HG02870 (cell line): Measurements from ENCODE around the gene ZNF398.

ENCODE experiments used
- ATAC-seq: cut with Tn5 transposase; IDR thresholded peaks from one replicate; pipeline ENCODE4 v1.9.1; 2021; ENCODE audit warnings: mild to moderate bottlenecking, moderate library complexity; ENCODE audit not compliant: unreplicated experiment

Gene ZNF398

DNA sequence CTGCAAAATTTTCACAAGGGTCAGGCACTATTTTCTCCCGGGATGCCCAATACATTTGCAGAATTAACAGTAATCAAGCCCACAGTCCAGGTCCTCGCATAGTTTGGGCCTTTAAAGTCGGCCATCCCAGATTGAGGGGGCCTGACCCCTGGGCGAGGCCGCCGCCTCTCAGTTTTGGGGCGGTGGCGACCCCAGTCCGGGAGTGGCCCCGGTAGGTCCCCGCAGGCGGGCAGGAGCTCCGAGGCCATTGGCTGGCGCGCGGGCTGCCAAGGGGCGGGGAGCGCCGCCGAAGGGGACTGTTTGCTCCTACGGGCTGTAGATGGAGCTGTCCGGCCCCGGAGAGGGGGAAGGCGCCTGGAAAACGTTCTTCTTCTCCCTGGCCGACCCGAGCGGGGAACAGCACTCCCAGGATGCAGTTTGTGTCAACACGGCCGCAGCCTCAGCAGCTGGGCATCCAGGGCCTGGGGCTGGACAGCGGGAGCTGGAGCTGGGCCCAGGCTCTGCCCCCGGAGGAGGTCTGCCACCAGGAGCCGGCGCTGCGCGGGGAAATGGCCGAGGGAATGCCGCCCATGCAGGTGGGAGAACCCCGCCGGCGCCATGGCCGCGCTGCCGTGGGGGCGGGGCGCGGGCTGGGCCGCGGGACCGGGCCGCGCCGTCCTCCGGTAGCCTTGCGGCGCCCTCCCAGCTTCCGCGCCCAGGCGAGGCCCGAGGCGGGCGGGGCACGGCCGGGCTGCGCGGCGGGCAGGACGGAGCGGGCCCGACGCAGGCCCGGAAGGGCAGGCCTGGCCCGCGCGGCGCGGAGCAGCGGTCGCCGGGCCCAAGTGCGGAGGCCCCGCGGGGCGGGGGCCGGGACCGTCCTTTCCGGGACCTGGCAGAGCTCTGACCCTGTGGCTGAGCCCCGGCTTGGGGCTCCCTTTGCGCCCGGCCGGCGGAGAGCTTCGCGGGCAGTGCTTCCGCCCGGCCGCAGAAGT, 48.2 kb downstream of the ZNF398 start, which contains the start of gene ZNF282:
ZNF282 (plus strand) TSS at position 367 of the 971 bp plus-strand sequence; CDS start at position 411, 44 bp downstream.
- peak; percentile 83 for ATAC-seq

DNA sequence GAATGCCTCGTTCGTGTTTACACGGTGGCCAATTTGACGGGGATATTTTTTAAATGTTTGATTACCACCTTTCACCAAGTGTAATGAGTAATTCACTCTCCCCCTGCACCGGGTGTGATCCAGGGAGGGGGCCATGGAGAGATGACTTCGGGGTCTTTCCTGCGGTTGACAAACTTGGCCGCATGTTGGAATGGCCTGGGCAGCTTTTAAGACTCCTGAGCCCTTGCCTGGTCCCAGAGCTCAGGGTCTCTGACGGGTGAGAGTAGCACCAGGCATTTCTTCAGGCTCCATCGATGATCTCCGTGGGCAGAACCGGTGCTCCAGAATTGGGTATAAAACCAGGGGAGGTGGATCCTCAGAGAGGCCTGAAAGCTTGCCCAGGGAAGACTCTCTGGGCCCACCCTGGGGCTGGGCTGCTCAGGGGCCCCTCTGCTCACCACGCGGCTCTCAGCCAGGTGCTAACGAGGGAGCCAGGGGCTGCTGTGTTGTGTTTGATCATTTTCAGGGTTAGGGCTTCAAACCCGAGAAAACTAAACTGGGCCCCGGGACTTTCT, 49.0 kb downstream of the ZNF398 start:
- peak; percentile 9 for ATAC-seq

DNA sequence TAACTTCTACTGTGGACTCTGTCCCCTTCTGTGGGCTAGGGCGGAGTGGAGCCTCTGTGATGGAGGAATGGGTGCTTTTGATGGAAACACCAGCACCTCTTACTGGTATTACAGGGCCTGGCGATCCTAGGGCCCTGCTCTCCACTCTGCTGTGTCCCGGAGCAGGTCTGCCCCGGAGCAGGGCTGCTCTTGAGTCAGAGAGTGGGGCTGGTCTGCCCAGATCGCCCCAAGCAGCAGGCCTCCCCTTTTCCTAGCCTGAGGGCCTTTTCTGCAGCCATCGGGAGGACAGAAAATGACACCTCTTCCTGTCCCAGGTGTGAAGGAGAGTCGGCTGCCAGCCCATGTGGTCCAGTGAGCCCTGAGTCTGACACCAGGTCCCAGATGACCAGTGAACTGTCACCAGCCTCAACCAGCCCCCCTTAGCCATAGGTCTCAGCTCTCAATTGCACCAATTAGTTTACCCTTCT, 49.5 kb downstream of the ZNF398 start:
- ATAC-seq, result peak; percentile 15

- ATAC-seq, result no peak
These were observed 50.4 kb downstream of the ZNF398 start for GRCh38 chr7:149197675-149198074.

GRCh38 chr7:149198161-149198816, 51.0 kb downstream of the ZNF398 start:
- ATAC-seq, result no peak

DNA sequence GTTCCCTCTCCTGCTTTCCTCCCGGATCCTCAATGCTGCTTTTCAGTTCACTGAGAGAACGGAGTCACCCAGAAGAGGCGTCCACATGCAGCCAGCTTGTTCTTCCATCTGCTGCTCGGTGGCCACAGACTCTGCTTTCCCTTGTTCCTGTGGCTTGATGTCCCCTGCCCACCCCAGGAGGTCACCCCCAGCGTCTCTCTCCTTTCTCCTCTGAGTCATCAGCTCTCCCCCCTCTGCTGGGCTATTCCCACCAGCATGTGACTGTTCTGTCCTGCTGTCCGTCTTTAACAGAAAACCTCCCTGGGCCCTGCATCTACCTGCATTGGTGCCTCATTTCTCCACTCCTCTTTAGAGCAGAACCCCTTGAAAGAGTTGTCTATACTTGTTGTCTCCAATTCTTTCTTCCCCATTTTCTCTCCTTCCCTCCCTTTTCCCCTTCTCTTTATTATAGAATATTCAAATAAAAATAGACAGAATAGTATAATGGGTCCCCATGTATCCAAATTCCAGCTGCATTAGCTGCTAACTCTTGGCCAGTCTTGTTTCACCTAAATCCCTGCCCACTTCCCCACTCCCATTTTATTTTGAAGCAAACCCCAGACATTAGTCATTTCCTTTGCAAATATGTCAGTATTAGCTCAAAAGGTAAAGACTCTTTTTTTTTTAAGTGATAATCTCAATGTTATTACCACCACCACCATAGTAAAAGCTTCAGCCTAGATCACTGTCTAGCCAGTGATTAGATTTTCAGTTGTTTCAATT, 52.2 kb downstream of the ZNF398 start:
- no peak for ATAC-seq

DNA sequence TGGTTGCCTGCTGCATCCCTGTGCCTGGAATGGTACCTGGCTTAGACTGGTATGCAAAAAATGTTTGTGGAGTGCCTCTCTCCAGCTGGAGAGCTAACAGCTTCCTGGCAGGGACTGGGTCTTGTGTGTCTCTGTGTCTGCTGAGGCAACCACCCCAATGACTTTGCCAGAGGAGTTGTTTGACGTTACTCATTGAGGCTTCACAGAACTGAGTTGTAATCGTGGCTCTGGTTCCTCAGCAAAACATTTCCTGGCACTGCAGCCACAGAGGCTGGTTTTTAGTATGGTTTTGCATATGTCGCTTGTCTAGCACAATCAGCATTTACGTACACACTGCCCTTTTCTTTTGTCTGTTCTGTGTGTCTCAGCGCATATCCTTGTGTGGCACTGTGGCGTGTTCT, 55.6 kb downstream of the ZNF398 start:
- no peak for ATAC-seq

DNA sequence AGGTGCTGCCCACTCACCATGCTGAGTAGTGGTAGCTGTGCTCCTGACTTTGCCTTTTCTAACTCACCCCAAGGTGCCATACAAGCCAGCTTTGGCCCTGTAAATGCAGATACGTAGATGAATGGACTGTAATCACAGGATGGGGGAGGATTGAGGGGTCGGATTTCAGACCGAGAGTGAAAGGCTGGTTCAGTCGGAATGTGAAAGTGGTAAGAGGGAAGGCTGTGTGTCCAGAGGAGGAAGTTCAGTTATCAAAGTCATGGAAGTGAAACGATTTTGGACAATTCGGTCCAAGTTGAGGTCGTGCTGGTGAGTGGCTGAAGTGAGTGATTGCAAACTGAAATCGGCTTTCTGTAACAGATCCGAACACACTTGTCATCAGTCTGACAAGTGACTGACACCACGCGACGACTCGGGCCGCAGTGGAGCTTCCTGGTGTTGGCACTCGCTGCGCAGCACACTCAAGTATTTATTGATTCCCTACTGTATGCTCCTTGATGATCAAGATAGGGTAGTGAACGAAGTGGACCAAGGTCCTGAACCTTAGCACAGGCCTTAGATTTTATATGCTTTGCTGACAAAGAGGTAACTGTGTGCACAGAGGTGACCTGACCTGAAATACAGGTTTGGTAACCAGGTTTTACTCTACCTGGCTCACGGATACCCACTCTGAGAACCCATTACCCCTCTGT, 58.6 kb downstream of the ZNF398 start:
- no peak for ATAC-seq

GRCh38 chr7:149207324-149208035, 60.2 kb downstream of the ZNF398 start:
- no peak for ATAC-seq

DNA sequence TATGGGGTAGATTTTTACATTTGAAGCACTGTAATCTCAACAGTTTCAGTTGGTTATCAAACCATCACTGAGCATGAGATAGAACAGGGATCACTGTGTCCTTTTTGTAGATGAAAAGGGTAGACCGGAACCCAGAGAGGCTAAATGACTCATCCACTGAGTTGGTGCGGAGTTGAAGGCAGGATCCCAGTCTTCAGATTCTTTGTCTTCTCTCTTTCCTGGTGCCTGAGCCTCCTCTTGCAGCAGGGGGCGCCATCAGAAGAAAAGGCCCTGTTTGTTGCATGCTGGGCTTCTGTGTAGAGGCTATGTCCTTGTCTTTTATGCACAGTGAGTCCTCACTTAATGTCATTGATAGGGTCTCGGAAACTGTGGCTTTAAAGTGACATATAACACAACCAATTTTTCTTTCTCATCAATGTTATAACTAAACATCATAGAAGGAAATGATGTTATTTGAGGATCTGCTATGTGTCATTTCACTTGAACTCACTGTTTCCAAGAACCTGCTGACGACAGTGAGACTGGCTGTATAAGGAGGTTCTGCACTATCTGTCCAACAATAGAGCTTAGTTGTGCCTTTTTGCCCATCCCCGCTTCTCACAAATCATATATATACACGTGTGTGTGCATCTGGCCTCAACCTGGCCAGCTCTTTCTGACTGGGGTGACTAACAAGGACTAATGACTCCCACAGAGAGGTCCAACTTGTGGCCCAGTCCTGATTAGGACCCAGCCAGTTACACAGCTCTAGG, 62.4 kb downstream of the ZNF398 start:
- ATAC-seq, result peak; percentile 96

GRCh38 chr7:149210551-149210950, 63.3 kb downstream of the ZNF398 start:
- no peak for ATAC-seq

DNA sequence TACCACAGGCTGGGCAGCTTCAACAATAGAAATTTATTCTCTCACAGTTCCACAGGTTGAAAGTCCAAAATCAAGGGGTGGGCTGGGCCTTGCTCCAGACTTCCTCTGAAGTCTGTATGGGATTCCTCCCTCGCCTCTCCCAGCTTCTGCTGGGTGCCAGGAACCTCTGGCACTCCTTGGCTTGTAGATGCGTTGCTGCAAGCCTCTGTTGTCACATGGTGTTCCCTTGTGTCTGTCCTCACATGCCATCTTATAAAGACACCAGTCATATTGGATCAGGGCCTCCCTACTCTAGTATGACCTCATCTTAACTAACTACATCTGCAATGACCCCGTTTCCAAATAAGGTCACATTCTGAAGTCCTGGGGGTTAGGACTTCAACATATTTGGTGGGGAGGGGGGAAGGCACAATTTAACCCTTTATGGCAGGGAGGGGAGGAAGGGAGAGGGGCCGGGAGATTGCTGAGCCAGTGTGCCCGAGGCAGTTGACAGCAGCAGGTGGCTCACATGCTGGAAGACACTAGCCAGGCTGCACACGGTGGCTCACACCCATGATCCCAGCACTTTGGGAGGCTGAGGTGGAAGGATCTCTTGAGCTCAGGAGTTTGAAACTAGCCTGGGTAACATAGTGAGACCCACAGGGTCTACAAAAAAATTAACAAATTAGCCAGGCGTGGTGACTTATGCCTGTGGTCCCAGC, 66.9 kb downstream of the ZNF398 start:
- ATAC-seq, result no peak

- no peak for ATAC-seq
These were observed 69.1 kb downstream of the ZNF398 start for GRCh38 chr7:149216402-149216801.

- no peak for ATAC-seq
These were observed 70.3 kb downstream of the ZNF398 start for GRCh38 chr7:149217570-149217969.

DNA sequence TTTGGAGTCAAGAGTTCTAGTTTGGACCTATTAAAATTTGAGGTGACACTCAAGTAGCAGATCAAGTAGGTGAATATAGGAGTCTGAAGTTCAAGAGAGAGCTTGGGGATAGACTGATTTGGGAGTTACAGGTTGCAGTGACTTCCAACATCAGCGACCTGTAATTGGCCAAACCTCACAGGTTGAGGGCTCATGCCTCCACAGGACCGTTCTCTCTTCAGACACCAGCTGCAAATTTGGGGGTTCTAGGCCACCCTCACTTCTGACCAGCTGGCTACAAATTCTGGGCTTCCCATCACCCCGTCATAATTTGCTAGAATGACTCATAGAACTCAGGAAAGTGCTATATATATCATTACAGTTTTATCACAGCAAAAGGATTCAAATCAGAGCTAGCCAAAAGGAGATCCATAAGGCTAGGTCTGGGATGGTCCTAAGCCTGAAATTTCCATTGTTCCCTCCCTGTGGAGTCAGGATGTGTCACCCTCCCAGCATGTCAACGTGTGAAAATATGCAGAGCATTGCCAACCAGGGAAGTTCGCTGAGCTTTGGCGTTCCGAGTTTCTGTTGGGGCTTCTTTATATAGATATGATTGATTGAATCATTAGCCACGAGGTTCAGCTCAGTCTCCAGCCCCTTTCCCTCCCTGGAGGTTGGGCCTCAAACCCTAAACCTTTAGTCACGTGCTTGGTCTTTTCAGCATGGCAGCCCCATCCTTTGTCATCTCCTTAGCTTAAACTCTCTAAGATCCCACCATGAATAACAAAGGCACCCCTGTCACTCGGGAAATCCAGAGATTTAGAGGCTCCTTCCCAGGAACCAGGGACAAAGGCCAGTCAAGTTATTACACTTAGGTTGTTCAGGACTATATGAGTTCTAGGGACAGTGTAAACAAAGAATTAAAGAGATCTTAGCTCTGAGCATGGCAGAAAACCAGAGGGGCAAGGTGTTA, 71.5 kb downstream of the ZNF398 start:
- no peak for ATAC-seq

- ATAC-seq, result no peak
These were observed 73.3 kb downstream of the ZNF398 start for GRCh38 chr7:149220534-149220933.

DNA sequence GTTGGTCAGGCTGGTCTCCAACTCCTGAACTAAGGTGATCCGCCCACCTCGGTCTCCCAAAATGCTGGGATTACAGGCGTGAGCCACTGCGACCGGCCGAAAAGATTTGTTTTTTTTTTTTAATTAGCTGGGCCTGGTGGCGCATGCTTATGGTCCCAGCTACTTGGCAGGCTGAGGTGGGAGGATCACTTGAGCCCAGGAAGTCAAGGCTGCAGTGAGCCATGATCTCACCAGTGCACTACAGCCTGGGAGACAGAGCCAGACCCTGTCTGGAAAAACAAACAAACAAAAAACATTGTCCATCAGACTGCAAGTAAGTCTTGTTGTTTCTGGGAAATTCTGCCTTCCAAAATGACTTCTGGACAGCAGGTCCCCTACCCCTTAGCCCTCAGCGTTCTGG, 75.9 kb downstream of the ZNF398 start:
- no peak for ATAC-seq
